ENCODE measurements around the gene CAMK2D.

GRCh38 chr4:113756005-113756410 lies 5.5 kb downstream of the CAMK2D start:
- TF ChIP-seq CTCF (conservative IDR thresholded peaks at IDR 0.05) (no peak), ZFX (IDR thresholded peaks at IDR 0.05) (no peak)

Data from C4-2B (cell line).